T-helper 9 cell (primary cell): ENCODE data around the gene ZFYVE16.
"Not testable (repeated sequence)": the region's sequence is repeated elsewhere in the genome, so short reads cannot be mapped to it uniquely, and the experiment has no call there.

Experiments
- DNase-seq: peaks from one replicate; pipeline ENCODE4 v3.0.0-alpha.2; 2020
- total RNA-seq, 2 donors: gene quantifications; one replicate each; lab custom pipeline; 2026; lab: John Stamatoyannopoulos, UW

The ZFYVE16 gene
- total RNA-seq, result 16.2 to 42.2 reads per million in 2 donors

DNA sequence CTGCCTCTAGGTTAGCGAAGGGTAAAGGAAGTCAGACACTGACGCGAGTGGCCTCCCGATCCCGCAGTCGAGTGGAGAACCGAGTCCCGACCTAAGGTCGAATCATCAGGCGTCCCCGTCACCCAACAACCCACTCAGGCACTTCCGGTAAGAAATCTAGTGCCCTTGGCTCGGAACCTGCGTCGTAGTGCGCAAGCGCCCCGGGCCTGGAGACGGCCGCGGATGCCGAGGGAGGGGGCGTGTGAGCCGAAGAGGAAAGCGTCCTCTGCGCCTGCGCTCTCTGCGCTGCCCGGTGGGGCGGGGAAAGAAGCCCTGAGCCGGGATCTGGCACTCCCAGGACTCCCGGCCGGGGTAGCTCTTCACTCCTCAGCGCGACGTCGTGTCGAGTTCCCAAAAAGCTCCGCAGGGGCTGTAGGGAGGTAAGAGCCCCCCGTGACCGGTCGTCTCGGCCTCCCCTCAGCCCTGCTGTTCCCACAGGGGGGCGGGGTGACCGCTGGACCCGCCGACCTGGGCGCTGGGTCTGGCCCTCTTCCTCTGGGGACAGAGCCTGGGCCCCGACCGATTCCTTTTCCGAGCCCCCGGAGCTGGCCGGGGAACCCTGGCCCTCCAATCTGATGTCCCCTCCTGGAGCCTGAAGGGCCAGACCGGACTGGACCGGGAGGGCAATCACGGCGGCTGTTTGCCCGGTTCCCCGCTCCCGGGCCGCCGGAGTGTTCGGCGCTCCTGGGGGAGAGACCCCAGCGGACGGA, at the start of gene ZFYVE16:
ZFYVE16 (plus strand) TSS at position 330 of the 749 bp plus-strand sequence. CDS start 26,084 bp downstream, outside the sequence.
- DNase-seq, result peak; percentile 93

DNA sequence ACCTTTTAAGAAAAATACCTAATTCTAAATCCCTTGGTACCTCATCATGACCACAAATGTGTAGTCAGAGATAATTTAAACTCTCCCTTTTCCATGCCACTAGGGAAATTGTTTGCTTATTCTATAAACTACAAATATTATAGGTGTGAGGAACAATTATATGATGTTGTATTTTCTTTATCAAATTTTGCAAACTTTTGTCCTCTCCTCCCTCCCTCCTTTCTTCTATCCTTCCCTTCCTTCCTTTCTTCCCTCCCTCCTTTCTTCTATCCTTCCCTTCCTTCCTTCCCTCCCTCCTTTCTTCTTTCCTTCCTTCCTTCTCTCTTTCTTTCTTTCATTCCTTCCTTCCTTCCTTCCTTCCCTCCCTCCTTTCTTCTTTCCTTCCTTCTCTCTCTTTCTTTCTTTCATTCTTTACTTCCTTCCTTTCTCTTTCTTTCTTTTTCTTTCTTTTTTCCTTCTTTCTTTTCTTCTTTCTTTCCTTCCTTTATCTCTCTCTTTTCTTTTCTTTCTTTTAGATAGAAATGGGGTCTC, 46.9 kb upstream of the ZFYVE16 start:
- DNase-seq, result no peak

DNA sequence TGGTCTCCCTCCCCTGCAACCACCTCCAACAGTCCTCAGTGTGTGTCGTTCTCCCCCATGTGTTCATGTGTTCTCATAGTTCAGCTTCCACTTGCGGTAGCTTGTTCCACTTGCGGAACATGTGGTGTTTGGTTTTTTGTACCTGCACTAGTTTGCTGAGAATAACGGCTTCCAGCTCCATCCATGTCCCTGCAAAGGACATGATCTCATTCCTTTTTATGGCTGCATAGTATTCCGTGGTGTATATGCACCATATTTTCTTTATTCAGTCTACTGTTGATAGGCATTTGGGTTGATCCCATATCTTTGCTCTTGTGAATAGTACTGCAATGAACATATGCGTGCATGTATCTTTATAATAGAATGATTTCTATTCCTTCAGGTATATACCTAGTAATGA, 43.0 kb upstream of the ZFYVE16 start:
- DNase-seq, result no peak

DNA sequence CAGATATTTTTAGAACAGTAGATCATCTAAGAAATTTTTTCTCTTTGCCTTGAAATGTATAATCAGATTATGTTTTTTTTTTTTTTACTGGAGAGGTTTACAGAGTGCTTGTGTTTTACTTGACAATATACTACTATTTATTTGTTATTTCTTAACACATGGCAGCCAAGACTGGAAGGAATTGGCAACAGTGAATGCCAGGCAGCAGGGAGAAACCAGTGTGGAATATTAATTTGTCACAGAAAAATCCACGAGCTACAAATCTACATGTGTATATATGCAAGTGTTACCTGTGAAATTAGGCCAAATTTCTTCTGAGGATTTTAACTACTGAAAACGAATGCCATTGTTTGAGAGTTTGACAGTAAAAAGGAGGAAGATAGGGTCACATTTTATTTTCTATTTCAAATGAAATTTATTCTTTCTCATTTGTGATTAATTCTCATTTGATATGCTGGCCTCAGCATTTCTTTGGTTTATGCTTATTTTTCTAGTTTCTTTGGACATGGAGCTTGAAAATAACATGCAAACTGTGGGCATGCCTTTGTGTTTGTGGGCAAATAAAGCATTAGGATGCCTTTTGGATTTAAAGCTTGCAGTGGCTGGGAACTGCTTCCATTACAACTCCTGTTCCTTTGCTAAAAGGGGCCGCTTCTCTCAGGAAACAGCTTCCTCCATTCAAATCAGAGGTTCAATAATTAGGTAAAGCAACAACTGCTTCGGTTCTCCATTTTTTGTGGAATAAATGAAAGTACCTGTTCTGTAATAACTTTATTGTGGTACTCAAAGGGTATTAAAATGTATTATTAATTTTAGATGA, 39.0 kb upstream of the ZFYVE16 start:
- no peak for DNase-seq

DNA sequence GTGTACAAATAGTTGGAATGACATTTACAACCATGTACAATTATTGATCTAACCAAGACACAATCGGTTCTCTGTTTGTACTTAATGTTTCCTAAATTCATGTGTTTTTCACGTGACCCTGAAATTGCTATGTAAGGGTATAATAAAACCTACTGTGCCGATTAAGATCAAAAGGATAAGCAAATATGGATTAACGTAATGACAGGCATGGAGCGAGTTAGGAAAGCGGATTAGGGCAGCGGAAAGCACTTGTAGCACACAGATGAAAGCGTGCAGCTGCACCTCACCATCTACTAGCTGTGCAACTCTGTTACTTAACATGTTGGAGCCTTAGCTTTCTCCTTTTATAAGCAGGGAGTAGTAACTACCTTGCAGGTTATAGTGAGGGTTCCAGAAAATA, 38.3 kb upstream of the ZFYVE16 start:
- no peak for DNase-seq

DNA sequence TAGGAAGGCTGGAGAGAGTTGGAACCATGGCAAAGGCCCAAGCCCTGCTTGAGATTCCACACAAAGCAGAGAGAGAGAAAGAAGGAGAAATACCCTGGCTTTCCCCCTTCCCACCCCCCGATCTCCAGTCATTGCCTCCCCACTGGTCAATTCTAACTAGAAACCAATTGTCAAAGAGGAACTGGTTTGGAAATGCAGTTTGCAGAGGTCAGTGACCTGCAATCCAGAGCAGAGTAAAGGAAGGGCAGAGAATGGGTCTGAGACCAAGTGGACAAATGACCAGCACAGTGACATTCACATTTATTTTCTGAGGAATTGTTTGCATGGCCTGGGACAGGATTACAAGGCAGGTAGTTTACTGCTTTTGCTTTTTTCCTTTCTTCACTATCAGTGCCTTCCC, 37.5 kb upstream of the ZFYVE16 start:
- no peak for DNase-seq

DNA sequence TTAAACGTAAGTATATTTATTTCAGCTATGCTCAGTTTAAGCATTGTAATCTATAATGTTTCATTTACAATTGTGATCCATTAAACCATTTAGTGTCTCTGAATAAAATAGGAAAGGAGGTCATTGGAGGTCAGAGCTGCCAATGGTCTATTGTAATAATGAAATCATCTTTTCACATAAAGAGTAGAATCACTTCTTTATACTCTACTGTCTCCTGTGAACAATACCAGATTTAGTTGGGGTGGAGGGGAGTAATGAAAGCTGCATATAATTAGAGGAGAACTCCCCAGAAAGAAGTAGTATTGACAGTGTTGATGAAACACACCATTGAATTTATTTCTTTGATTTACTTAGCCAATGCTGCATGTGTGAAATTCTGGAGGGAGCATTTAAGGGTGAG, 35.1 kb upstream of the ZFYVE16 start:
- no peak for DNase-seq

DNA sequence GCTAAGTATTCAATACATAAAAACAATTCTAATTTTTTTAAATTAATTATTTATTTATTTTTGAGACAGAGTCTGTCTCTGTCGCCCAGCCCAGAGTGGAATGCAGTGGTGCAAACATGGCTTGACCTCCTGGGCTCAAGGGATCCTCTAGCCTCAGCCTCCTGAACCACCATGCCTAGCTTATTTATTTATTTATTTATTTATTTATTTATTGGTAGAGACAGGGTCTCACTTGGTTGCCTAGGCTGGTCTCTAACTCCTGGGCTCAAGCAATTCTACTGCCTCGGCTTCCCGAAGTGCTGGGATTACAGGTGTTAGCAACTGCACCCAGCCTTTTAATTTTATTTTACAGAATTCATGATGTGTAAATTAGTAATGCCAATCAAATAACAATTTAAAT, 33.7 kb upstream of the ZFYVE16 start:
- DNase-seq, result no peak

DNA sequence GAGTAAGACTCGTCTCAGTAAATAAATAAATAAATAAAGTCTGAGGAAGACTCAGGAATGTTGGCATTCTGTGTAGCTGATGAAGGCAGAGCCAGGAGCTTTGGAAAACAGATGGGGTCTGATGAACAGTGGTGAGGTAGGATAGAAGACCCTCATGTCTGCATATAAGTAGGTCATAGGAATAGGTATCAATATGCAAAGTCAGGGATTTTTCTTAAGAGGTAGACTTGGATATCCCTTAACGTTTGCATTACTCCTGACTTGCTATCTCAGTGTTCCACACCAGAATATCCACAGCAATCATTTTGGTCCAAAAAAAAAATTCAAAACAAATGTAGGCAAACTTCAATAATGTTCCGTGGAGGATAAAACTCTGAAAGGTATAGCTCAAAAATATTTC, 31.3 kb upstream of the ZFYVE16 start:
- DNase-seq, result no peak

DNA sequence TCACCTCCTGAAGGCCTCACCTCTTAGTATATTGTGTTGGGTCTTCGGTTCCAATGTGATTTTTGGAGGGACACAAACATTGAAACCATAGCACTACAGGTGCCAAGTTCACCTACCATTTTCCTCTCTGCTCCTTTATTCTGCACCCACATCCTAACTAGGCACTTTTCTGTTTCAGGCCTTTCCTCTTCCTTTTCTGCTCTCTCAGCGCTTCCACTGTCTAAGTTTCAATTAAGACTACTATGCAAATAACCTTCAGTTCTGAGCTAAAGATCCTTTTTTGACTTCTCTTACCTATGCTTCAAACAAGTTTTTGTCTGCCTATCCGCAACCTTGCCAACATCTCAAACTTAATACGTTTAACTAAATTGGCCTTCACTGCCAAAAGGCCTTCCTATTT, 25.4 kb upstream of the ZFYVE16 start:
- no peak for DNase-seq

DNA sequence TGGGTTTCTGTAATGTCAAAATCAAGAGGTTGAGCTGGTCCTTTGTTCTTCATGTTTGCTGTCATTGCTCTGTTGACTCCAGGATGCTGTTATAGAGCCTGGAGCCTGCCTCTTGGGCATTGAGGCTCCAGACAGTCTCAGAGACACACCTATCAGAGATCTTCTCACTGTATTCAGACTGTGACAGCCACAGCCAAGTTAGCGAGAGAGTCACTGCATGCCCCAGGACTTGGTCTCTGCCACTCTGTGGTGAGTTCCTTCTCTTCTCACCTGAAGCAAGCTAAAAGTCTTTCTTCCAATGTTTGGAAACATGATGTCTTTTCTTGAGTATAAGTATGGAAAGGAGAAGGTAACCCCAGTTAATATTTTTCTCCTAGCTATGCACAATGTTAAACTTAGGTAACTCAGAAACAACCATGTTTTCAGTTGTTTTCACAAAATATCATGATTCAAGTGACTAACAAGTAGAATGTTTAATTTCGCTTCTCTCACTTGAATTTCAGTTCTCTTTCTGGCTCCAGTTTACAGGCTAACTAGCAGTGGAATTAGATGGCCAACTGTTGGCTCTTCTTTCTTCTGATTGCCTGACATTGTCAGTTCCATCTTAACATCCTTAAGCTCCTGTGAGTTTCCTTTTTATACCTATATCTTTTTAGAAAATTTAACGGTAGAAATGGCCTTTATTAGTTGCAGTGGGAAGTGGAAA, 20.6 kb upstream of the ZFYVE16 start:
- DNase-seq, result no peak

DNA sequence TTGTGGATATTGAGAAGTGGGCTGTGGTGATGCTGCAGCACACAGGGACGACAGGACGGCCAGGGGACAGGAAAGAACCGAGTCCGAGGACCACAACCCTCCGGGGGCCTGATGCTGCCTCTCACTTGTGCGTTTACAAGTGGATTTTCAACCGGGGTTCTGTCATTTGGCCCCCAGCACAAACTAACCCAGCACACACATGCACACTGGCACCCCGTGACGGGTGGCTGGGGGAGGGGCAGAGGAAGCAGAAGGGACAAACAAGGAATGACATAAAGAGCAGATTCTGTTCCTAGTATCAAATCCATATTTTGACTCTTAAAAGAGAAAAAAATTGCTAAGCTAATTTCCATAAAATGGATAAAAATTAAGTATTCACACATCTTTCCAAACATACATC, 18.3 kb upstream of the ZFYVE16 start:
- no peak for DNase-seq

DNA sequence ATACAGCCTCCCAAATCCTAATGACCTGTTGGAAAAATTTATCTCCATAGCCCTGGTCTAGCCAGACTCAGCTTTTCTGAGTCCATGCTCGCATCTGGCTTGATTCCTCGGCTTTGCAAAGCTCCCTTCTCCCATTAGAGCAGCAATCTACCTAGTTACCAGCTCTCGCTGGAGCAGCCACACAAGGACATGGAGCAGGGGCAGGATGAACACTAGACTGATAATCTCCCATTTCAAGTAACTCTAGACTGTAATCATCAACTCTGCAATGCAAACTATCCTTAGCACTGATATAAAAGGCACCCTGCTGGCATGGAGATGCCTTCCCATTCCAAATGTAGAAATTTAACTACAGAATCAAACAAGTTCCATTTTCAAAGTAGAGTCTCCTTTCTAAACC, 17.5 kb upstream of the ZFYVE16 start:
- DNase-seq, result not testable (repeated sequence)

DNA sequence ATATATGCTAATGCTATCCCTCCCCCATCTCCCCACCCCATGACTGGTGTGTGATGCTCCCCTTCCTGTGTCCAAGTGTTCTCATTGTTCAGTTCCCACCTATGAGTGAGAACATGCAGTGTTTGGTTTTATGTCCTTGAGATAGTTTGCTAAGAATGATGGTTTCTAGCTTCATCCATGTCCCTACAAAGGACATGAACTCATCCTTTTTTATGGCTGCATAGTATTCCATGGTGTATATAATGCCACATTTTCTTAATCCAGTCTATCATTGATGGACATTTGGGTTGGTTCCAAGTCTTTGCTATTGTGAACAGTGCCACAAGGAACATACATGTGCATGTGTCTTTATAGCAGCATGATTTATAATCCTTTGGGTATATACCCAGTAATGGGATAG, 16.6 kb upstream of the ZFYVE16 start:
- DNase-seq, result not testable (repeated sequence)

DNA sequence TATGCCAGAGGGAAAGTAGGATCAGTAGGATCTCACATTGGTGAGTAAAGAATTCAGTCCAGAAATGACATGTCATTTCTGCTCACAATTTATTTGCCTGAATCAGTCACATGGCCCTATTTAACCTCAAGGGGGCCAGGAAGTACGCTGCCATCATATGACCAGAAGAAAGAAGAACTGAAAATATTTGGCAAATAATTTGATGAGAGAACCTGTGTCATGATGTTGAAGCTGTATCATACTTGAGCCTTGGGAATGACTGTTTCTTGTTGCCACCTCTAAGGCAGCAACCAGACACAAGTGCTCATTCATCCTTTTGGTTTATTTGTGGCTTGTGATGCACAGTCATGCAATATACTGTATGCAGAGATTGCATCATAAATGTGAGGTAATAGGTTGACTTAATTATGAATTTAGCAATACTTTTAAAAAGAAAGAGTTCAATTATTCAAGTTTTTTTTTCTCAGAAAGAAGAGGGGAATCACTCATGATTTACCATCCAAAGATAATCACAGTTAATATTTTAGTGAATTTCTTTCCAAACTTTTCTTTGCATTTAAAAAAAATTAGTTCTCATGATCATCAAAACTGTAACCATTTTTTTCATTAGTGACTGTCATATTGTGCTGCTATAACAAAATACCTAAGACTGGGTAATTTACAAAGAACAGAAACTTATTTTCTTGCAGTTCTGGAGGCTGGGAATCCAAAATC, 8.2 kb upstream of the ZFYVE16 start:
- DNase-seq, result no peak

DNA sequence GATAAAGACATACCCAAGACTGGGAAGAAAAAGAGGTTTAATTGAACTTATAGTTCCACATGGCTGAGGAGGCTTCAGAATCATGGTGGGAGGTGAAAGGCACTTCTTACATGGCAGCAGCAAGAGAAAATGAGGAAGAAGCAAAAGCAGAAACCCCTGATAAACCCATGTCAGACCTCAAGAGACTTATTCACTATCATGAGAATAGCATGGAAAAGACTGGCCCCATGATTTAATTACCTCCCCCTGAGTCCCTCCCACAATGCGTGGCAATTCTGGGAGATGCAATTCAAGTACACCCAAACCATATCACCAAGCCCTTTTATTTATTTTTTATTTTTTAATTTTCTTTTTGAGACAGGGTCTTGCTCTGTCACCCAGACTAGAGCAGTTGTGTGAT, 7.5 kb upstream of the ZFYVE16 start:
- DNase-seq, result not testable (repeated sequence)

DNA sequence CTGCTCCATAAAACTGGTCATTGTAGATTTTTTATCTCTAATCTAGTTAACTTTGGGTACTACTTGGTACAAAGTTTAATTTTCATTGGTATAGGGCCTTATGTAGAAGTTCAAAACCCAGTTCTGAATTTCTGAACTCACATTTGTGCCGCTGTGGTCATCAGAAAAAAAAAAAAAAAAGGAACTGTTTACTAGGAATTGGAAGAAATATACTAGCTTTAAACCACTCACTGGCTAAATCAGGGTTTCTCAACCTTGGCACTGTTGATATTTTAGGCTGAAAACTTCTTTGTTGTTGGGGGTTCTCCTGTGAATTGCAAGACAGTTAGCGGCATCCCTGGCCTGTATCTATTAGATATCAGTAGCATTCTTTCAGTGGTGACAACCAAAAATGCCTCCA, 4.1 kb upstream of the ZFYVE16 start:
- DNase-seq, result no peak

DNA sequence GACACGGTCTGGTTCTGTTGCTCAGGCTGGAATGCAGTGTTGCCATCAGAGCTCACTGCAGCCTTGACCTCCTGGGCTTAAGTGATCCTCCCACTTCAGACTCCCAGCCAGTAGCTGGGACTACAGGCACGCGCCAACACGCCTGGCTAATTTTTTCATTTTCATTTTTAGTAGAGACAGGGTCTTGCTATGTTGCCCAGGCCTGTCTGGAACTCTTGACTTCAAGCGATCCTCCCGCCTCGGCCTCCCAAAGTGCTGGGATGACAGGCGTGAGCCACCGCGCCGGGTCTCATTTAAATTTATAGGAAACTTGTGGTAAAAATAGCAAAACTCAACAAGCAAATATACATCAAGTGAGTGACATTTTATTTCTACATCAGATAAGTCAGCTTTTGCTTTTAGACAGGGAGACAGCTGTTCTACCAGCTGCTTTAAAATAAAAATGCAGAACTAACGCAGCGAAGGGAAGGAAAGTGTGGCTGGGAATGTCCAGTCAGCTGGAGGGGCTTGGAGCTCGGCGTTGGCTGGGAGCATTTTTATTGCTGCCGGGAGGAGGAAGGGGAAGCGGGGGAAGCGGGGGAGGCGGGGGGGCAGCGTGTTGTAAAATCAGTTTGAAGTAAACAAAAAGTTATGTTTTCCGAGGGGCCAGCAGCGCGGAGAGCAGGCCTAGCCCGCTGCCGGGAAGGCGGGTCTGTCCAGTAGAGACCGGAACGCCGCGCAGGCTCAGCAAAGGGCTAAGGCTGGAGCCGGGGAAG, 707 bp upstream of the ZFYVE16 start:
- no peak for DNase-seq

DNA sequence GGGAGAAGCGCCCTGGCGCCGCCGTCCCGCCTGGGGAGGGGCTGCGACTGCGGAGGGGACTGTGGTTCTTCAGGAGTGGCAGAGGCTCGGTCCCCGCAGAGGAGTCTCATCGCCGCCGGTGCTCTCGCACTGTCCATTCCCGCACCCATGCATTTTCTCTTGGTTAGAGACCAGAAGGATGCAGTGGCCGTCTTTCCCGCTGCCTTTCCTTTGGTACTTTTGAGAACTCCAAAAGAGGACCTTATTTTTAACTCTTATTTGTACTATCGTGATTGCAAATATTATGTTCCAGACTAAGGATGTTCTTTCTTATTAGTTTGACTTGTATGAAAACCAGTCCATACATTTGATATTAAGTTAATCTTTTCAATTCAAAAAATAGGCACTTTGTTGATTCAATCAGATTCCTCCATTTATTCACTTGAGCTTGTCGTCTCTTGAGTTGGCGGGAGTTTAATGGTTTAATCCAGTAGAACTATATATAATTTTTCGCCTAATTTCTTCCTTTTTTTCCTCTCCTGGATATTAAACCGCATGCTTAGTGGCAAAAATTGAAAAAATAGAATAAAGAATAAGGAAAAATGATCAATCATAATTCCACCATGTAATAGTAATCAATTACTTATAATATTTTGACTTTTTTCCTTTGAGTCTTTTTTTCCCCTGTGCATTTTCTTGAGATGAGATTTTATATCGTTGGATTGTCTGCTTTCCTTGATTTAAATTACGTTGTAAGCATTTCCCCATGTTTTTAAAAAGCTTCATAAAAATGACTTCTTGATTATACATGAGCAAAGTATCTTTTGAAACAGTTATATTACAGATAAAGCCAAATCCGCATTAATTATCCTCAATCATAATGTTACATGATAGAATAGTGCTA, 861 bp downstream of the ZFYVE16 start:
- peak; percentile 42 for DNase-seq

DNA sequence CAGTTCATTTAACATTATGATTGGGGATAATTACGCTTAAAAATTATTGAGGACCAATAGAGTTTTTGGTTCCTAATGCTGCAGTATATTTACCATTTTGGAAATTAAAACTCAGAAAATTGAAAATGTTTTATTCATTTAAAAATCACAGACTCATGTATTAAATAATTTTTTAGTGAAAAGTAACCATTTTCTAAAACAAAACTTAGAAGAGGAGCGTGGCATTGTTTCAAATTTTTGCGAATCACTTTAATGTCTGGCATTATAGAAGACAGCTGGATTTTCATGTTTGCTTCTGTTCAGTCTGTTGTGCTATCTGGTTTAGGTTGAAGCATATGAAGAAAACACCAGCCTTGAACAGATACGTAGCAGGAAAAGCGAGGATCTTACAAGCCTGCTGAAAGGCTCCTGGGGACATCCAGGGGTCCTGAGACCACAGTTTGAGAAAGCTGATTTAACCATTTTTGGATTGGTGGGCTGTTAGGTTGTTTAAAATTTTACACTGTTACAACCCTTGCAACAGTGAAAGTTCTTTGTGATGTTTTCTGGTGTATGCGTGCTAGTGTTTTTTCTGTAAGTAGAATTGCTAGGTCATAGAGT, 1.6 kb downstream of the ZFYVE16 start:
- no peak for DNase-seq
